D721Med (cell line): ENCODE data around the gene A4GNT.

Experiments used
- DNase-seq: peaks from one replicate; pipeline ENCODE4 v3.0.0; 2011; ENCODE audit warnings: low spot score; ENCODE audit not compliant: insufficient read length
- FAIRE-seq: peaks from 2 replicates; lab custom pipeline; 2011; peaks lifted over from hg19 to GRCh38; lab: Jason Lieb, UNC
- CTCF ChIP-seq: IDR thresholded peaks from 2 replicates; pipeline ENCODE4 v1.5.1; 2012; ENCODE audit warnings: mild to moderate bottlenecking, control low read depth; ENCODE audit not compliant: insufficient read depth; ENCODE audit errors: missing control alignments

Gene A4GNT

GRCh38 chr3:138118612-138119422 lies 13.4 kb downstream of the A4GNT start:
- FAIRE-seq (no peak), DNase-seq (peak; percentile 29)
- TF ChIP-seq CTCF = peak; percentile 92

GRCh38 chr3:138114988-138115971 lies 16.9 kb downstream of the A4GNT start, which contains the start of gene DZIP1L:
TSS of gene DZIP1L (minus strand) at chr3:138115608. CDS start at chr3:138103971, 11,637 bp downstream.
- peak; percentile 28 for DNase-seq
- TF ChIP-seq CTCF = peak; percentile 24
- FAIRE-seq = no peak

GRCh38 chr3:138114431-138114918 lies 17.7 kb downstream of the A4GNT start:
- no peak for TF ChIP-seq CTCF
- no peak for DNase-seq
- no peak for FAIRE-seq

GRCh38 chr3:138113326-138113725 lies 18.9 kb downstream of the A4GNT start:
- no peak for TF ChIP-seq CTCF
- DNase-seq (no peak), FAIRE-seq (no peak)

- DNase-seq = no peak
- FAIRE-seq = no peak
- TF ChIP-seq CTCF = no peak
Observed at GRCh38 chr3:138112362-138112761, 19.8 kb downstream of the A4GNT start.

GRCh38 chr3:138105598-138105997 lies 26.6 kb downstream of the A4GNT start:
- FAIRE-seq (no peak), DNase-seq (no peak)
- no peak for TF ChIP-seq CTCF
